Keratinocyte (primary cell): Measurements from ENCODE around the gene TCF20.

Source experiments
- EZH2 ChIP-seq: IDR thresholded peaks from one replicate; pipeline ENCODE4 v1.6.1; 2012; ENCODE audit warnings: inconsistent platforms, mild to moderate bottlenecking, low read length, moderate library complexity
- TF ChIP-seq, protein P1 (sequence below), 3 experiments: IDR thresholded peaks in 1 of 3; conservative IDR thresholded peaks in 1 of 3; optimal IDR thresholded peaks in 1 of 3; 2 replicates in 2 of 3; 3 replicates in 1 of 3; pipeline versions ENCODE3 to v1.5.1; 2011; ENCODE audit warnings: low read length in 3 of 3, mild to moderate bottlenecking in 3 of 3, moderate library complexity in 2 of 3, control low read depth in 1 of 3, inconsistent platforms in 1 of 3; ENCODE audit not compliant: insufficient read depth in 2 of 3; ENCODE audit errors: extremely low read depth in 1 of 3

DNA sequence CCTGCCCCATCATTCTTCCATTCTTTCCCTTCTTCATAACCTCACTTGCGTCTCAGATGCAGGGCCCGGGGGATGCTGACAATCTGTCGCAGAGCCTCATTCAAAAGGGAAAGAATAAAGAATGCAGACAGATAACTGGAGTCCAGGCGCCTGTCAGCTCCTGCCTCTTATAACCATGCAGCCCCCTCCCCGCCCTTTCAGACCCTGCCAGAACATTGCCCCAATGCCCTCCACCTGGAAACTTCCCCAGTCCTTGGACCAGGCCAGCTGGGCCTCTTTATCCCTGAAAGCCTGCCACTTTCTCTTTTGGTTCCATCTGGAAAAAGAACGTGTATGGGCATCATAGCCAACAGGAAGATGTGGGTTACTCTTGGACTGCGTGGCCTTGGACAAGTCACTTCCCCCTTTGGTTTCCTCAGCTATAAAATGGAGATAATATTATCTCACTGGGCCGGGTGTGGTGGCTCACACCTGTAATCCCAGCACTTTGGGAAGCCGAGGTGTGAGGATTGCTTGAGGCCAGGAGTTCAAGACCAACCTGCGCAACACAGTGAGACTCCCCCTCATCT lies 2.1 kb upstream of the TCF20 start:
- TF ChIP-seq, protein P1, sequence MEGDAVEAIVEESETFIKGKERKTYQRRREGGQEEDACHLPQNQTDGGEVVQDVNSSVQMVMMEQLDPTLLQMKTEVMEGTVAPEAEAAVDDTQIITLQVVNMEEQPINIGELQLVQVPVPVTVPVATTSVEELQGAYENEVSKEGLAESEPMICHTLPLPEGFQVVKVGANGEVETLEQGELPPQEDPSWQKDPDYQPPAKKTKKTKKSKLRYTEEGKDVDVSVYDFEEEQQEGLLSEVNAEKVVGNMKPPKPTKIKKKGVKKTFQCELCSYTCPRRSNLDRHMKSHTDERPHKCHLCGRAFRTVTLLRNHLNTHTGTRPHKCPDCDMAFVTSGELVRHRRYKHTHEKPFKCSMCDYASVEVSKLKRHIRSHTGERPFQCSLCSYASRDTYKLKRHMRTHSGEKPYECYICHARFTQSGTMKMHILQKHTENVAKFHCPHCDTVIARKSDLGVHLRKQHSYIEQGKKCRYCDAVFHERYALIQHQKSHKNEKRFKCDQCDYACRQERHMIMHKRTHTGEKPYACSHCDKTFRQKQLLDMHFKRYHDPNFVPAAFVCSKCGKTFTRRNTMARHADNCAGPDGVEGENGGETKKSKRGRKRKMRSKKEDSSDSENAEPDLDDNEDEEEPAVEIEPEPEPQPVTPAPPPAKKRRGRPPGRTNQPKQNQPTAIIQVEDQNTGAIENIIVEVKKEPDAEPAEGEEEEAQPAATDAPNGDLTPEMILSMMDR (optimal IDR thresholded peaks at IDR 0.05 in 1 of 3, IDR thresholded peaks at IDR 0.05 in 1 of 3, conservative IDR thresholded peaks at IDR 0.05 in 1 of 3; ENCODE audit: extremely low read depth in 1 of 3, insufficient read depth in 2 of 3, low read length in 3 of 3), result no peak
- TF ChIP-seq EZH2, result no peak
